NCI-H446 treated with DMSO at 0.1 percent for 48 hours (cell line): ENCODE data around the gene TMEM52.
"Not testable (repeated sequence)": the region's sequence is repeated elsewhere in the genome, so short reads cannot be mapped to it uniquely, and the experiment has no call there.

Experiments
- DNase-seq: peaks from one replicate; lab custom pipeline; 2025; lab: John Stamatoyannopoulos, UW

TMEM52 gene

GRCh38 chr1:1946540-1946939 is 27.5 kb upstream of the TMEM52 start:
- no peak for DNase-seq

- no peak for DNase-seq
Observed at GRCh38 chr1:1945782-1946393, 26.8 kb upstream of the TMEM52 start.

- DNase-seq = no peak
Observed at GRCh38 chr1:1943834-1944570, 24.9 kb upstream of the TMEM52 start.

- DNase-seq = no peak
Observed at GRCh38 chr1:1942753-1943656, 23.9 kb upstream of the TMEM52 start.

- DNase-seq = no peak
Observed at GRCh38 chr1:1941868-1942752, 23.0 kb upstream of the TMEM52 start.

- no peak for DNase-seq
Observed at GRCh38 chr1:1941211-1941841, 22.2 kb upstream of the TMEM52 start.

GRCh38 chr1:1940123-1940425 is 21.0 kb upstream of the TMEM52 start:
- no peak for DNase-seq

GRCh38 chr1:1939296-1940122 is 20.4 kb upstream of the TMEM52 start:
- no peak for DNase-seq

- no peak for DNase-seq
Observed at GRCh38 chr1:1938613-1939295, 19.7 kb upstream of the TMEM52 start.

- no peak for DNase-seq
Observed at GRCh38 chr1:1938276-1938573, 19.1 kb upstream of the TMEM52 start.

GRCh38 chr1:1937549-1938275 is 18.6 kb upstream of the TMEM52 start:
- no peak for DNase-seq

- DNase-seq = no peak
Observed at GRCh38 chr1:1937061-1937460, 18.0 kb upstream of the TMEM52 start.

GRCh38 chr1:1934848-1935247 is 15.8 kb upstream of the TMEM52 start:
- not testable (repeated sequence) for DNase-seq

GRCh38 chr1:1929639-1930545 is 10.8 kb upstream of the TMEM52 start:
- no peak for DNase-seq

- no peak for DNase-seq
Observed at GRCh38 chr1:1929102-1929638, 10.1 kb upstream of the TMEM52 start.

- no peak for DNase-seq
Observed at GRCh38 chr1:1928231-1929101, 9.4 kb upstream of the TMEM52 start.

- no peak for DNase-seq
Observed at GRCh38 chr1:1927751-1928150, 8.7 kb upstream of the TMEM52 start.
